ENCODE data around the gene FKTN. TPM values are rescaled to one million over a fixed set of nuclear protein-coding genes. Genes with fewer than 3 reads are reported as not detected.

FKTN gene
- total RNA-seq, 1 donor from 2014 or later, result 21.1 TPM

DNA sequence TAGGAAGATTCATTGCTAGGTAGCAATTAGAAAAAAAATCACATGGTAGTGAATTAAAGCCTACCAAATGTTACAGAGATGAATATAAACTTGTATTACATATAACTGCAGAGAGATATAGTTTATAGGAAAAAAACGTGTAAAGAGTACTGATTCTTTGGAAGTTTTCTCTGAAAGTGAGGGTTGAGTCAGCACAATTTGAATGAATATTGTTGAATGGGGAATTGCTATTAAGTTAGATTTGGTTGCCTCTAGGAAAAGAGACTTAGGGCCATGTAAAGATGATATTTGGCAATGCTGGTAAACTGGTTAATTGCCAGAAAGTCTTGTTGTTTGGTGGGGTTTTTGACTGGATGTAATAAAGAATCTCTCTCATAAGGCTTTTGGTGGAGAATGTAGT is 67.2 kb downstream of the FKTN start:
- H3K27me3 ChIP-seq (ENCODE audit: insufficient read depth, low read length), result no peaks in the 10 kb centered on the region
- no peak overlapping the region for H3K9ac ChIP-seq (ENCODE audit: low read length)
- no peaks in the 10 kb centered on the region for H4K20me1 ChIP-seq (ENCODE audit: insufficient read depth, low read length)
- H3K27ac ChIP-seq (ENCODE audit: low read depth, low read length), result no peak overlapping the region
- no peak overlapping the region for H2AFZ ChIP-seq (ENCODE audit: low read depth, low read length)
- no peaks in the 10 kb centered on the region for H3K79me2 ChIP-seq (ENCODE audit: insufficient read depth, low read length)
- Mint-ChIP-seq H3K36me3 (ENCODE audit: low read depth, unreplicated experiment) (no peaks in the 10 kb centered on the region), H3K4me1 (ENCODE audit: low read depth, unreplicated experiment) (no peaks in the 10 kb centered on the region), H3K9me3 (ENCODE audit: unreplicated experiment) (no peaks in the 10 kb centered on the region), H3K27me3 (ENCODE audit: low read depth, unreplicated experiment) (no peaks in the 10 kb centered on the region), H3K4me3 (ENCODE audit: unreplicated experiment) (no peak overlapping the region), H3K27ac (ENCODE audit: unreplicated experiment) (no peak overlapping the region)
- H3K4me3 ChIP-seq (ENCODE audit: insufficient read depth, low read depth, low read length), result no peak overlapping the region
- H3K4me1 ChIP-seq (ENCODE audit: insufficient read depth, low read length), result no peaks in the 10 kb centered on the region
- DNase-seq (ENCODE audit: low read depth) (no peak), FAIRE-seq (no peak)
- H3K36me3 ChIP-seq (ENCODE audit: insufficient read depth, low read length), result no peaks in the 10 kb centered on the region
- TF ChIP-seq EZH2 (IDR thresholded peaks at IDR 0.05; ENCODE audit: insufficient read depth, low read length), result no peak
- TF ChIP-seq CTCF (IDR thresholded peaks at IDR 0.05; ENCODE audit: insufficient read depth, low read depth, low read length), result no peak
- H3K4me2 ChIP-seq (ENCODE audit: low read length), result no peak overlapping the region
- H3K9me3 ChIP-seq (ENCODE audit: insufficient read depth, low read depth, low read length), result no peaks in the 10 kb centered on the region

GRCh38 chr9:105632807-105633206 is 74.9 kb downstream of the FKTN start:
- peaks cover 7% of the 10 kb centered on the region for H3K4me1 Mint-ChIP-seq (ENCODE audit: low read depth, unreplicated experiment)
- TF ChIP-seq EZH2 (IDR thresholded peaks at IDR 0.05; ENCODE audit: insufficient read depth, low read length) (no peak), CTCF (IDR thresholded peaks at IDR 0.05; ENCODE audit: insufficient read depth, low read depth, low read length) (no peak)
- H3K4me2 ChIP-seq (ENCODE audit: low read length), result no peak overlapping the region
- H3K27ac Mint-ChIP-seq (ENCODE audit: unreplicated experiment), result no peak overlapping the region
- H2AFZ ChIP-seq (ENCODE audit: low read depth, low read length), result no peak overlapping the region
- H3K27ac ChIP-seq (ENCODE audit: low read depth, low read length), result no peak overlapping the region
- H3K36me3 Mint-ChIP-seq (ENCODE audit: low read depth, unreplicated experiment), result no peaks in the 10 kb centered on the region
- no peak overlapping the region for H3K4me3 Mint-ChIP-seq (ENCODE audit: unreplicated experiment)
- no peak for DNase-seq (ENCODE audit: low read depth)
- H3K9me3 ChIP-seq (ENCODE audit: insufficient read depth, low read depth, low read length), result no peaks in the 10 kb centered on the region
- FAIRE-seq, result no peak
- no peaks in the 10 kb centered on the region for H3K27me3 Mint-ChIP-seq (ENCODE audit: low read depth, unreplicated experiment)
- no peaks in the 10 kb centered on the region for H3K4me1 ChIP-seq (ENCODE audit: insufficient read depth, low read length)
- no peaks in the 10 kb centered on the region for H4K20me1 ChIP-seq (ENCODE audit: insufficient read depth, low read length)
- H3K9me3 Mint-ChIP-seq (ENCODE audit: unreplicated experiment), result no peaks in the 10 kb centered on the region
- no peaks in the 10 kb centered on the region for H3K36me3 ChIP-seq (ENCODE audit: insufficient read depth, low read length)
- H3K4me3 ChIP-seq (ENCODE audit: insufficient read depth, low read depth, low read length), result no peak overlapping the region
- no peaks in the 10 kb centered on the region for H3K27me3 ChIP-seq (ENCODE audit: insufficient read depth, low read length)
- no peaks in the 10 kb centered on the region for H3K79me2 ChIP-seq (ENCODE audit: insufficient read depth, low read length)
- no peak overlapping the region for H3K9ac ChIP-seq (ENCODE audit: low read length)

- Mint-ChIP-seq H3K4me1 (ENCODE audit: low read depth, unreplicated experiment) (peaks cover 7% of the 10 kb centered on the region), H3K9me3 (ENCODE audit: unreplicated experiment) (no peaks in the 10 kb centered on the region), H3K36me3 (ENCODE audit: low read depth, unreplicated experiment) (no peaks in the 10 kb centered on the region), H3K4me3 (ENCODE audit: unreplicated experiment) (no peak overlapping the region), H3K27ac (ENCODE audit: unreplicated experiment) (no peak overlapping the region), H3K27me3 (ENCODE audit: low read depth, unreplicated experiment) (no peaks in the 10 kb centered on the region)
- no peak overlapping the region for H3K27ac ChIP-seq (ENCODE audit: low read depth, low read length)
- no peak overlapping the region for H3K4me3 ChIP-seq (ENCODE audit: insufficient read depth, low read depth, low read length)
- H3K9me3 ChIP-seq (ENCODE audit: insufficient read depth, low read depth, low read length), result no peaks in the 10 kb centered on the region
- TF ChIP-seq CTCF (IDR thresholded peaks at IDR 0.05; ENCODE audit: insufficient read depth, low read depth, low read length) (no peak), EZH2 (IDR thresholded peaks at IDR 0.05; ENCODE audit: insufficient read depth, low read length) (no peak)
- FAIRE-seq (no peak), DNase-seq (ENCODE audit: low read depth) (no peak)
- H3K36me3 ChIP-seq (ENCODE audit: insufficient read depth, low read length), result no peaks in the 10 kb centered on the region
- H3K79me2 ChIP-seq (ENCODE audit: insufficient read depth, low read length), result no peaks in the 10 kb centered on the region
- no peaks in the 10 kb centered on the region for H3K4me1 ChIP-seq (ENCODE audit: insufficient read depth, low read length)
- H4K20me1 ChIP-seq (ENCODE audit: insufficient read depth, low read length), result no peaks in the 10 kb centered on the region
- no peak overlapping the region for H2AFZ ChIP-seq (ENCODE audit: low read depth, low read length)
- no peak overlapping the region for H3K4me2 ChIP-seq (ENCODE audit: low read length)
- no peak overlapping the region for H3K9ac ChIP-seq (ENCODE audit: low read length)
- no peaks in the 10 kb centered on the region for H3K27me3 ChIP-seq (ENCODE audit: insufficient read depth, low read length)
These were observed 75.5 kb downstream of the FKTN start for GRCh38 chr9:105633411-105633810.
